SK-N-SH (cell line): ENCODE data around the gene CHST12. TPM values are rescaled to one million over a fixed set of nuclear protein-coding genes. Genes with fewer than 3 reads are reported as not detected.

Experiments used
- CTCF ChIA-PET: fragments of 300-600, 350-600 bp; formaldehyde crosslinking; extraction: SDS; loops from one replicate; lab custom pipeline; 2021; lab: Yijun Ruan, JAX
- POLR2A ChIA-PET: fragments of 350-600 bp; sonication (Branson Sonifier 250); formaldehyde crosslinking; extraction: SDS; loops from one replicate; lab custom pipeline; 2020; ENCODE audit warnings: antibody characterized with exemption, inconsistent platforms; lab: Yijun Ruan, JAX
- DNase-seq: peaks from one replicate; pipeline ENCODE4 v3.0.0; 2012
- H2AFZ ChIP-seq: fragments of 200-600 bp; sonication (generic); 2 replicates; pipeline ENCODE4 v1.8.1; 2016; ENCODE audit warnings: antibody characterized with exemption, mild to moderate bottlenecking, low read depth
- H3F3A ChIP-seq: fragments of 200-600 bp; sonication (generic); replicated peaks from 2 replicates; pipeline ENCODE3; 2016; ENCODE audit warnings: antibody characterized with exemption, mild to moderate bottlenecking; ENCODE audit not compliant: insufficient read depth
- H3K27ac ChIP-seq, 2 experiments: fragments of 200-500 bp in 1 of 2; fragments of 200-600 bp in 1 of 2; sonication (Bioruptor generic) in 1 of 2; sonication (generic), shearing (Covaris generic) in 1 of 2; 2 replicates each; pipeline versions ENCODE4 v1.5.1 to v1.6.1; 2014 to 2016; ENCODE audit warnings: low read depth in 2 of 2, inconsistent platforms in 1 of 2, low read length in 1 of 2, mild to moderate bottlenecking in 1 of 2, mixed read lengths in 1 of 2
- H3K27me3 ChIP-seq: fragments of 200-600 bp; sonication (generic), shearing (Covaris generic); 2 replicates; pipeline ENCODE4 v1.6.1; 2016; ENCODE audit warnings: mixed run types; ENCODE audit not compliant: insufficient read depth
- H3K36me3 ChIP-seq, 2 experiments: fragments of 200-500 bp in 1 of 2; fragments of 200-600 bp in 1 of 2; sonication (Bioruptor generic) in 1 of 2; sonication (generic) in 1 of 2; replicated peaks in 1 of 2; 2 replicates each; pipeline versions ENCODE3 to v1.5.1; 2014 to 2016; ENCODE audit warnings: low read length in 1 of 2, mild to moderate bottlenecking in 1 of 2; ENCODE audit not compliant: insufficient read depth in 2 of 2, control insufficient read depth in 1 of 2
- H3K4me1 ChIP-seq, 2 experiments: fragments of 200-500 bp in 1 of 2; fragments of 200-600 bp in 1 of 2; sonication (Bioruptor generic) in 1 of 2; sonication (generic), shearing (Covaris generic) in 1 of 2; 2 replicates each; pipeline versions ENCODE4 v1.5.1 to v1.6.1; 2014 to 2016; ENCODE audit warnings: low read depth in 1 of 2, low read length in 1 of 2, mixed run types in 1 of 2; ENCODE audit not compliant: insufficient read depth in 2 of 2, control insufficient read depth in 1 of 2
- H3K4me2 ChIP-seq: fragments of 200-600 bp; sonication (generic), shearing (Covaris generic); 2 replicates; pipeline ENCODE4 v1.6.1; 2017; ENCODE audit warnings: mixed run types
- H3K4me3 ChIP-seq, 2 experiments: fragments of 200-500 bp in 1 of 2; fragments of 200-600 bp in 1 of 2; sonication (Bioruptor generic) in 1 of 2; sonication (generic), shearing (Covaris generic) in 1 of 2; 2 replicates each; pipeline versions ENCODE4 v1.5.1 to v1.8.1; 2014 to 2016; ENCODE audit warnings: low read depth in 2 of 2, inconsistent platforms in 1 of 2, low read length in 1 of 2, mild to moderate bottlenecking in 1 of 2, mixed read lengths in 1 of 2, moderate library complexity in 1 of 2
- H3K79me2 ChIP-seq: fragments of 200-600 bp; sonication (generic); 2 replicates; pipeline ENCODE4 v1.8.1; 2017; ENCODE audit warnings: mild to moderate bottlenecking; ENCODE audit not compliant: insufficient read depth
- H3K9ac ChIP-seq: fragments of 200-600 bp; sonication (generic); 2 replicates; pipeline ENCODE4 v1.6.1; 2017; ENCODE audit warnings: mixed run types
- H3K9me2 ChIP-seq: fragments of 200-600 bp; sonication (generic); 2 replicates; pipeline ENCODE4 v1.6.1; 2017; ENCODE audit warnings: mixed run types
- H3K9me3 ChIP-seq: fragments of 200-600 bp; sonication (generic); 2 replicates; pipeline ENCODE4 v1.6.1; 2017; ENCODE audit warnings: mixed run types, mild to moderate bottlenecking, moderate library complexity
- H4K20me1 ChIP-seq: fragments of 200-600 bp; sonication (generic); 2 replicates; pipeline ENCODE4 v1.6.1; 2017; ENCODE audit warnings: mild to moderate bottlenecking, mixed run types; ENCODE audit not compliant: insufficient read depth
- ELF1 ChIP-seq: IDR thresholded peaks from 2 replicates; pipeline ENCODE4 v1.4.0; 2012
- EZH2phosphoT487 ChIP-seq: fragments of 200-600 bp; sonication (generic); IDR thresholded peaks from 2 replicates; pipeline ENCODE4 v1.6.1; 2017; ENCODE audit warnings: low read depth, mixed run types, mild to moderate bottlenecking, antibody characterized with exemption, moderate library complexity, borderline replicate concordance
- GABPA ChIP-seq: IDR thresholded peaks from 2 replicates; pipeline ENCODE4 v1.4.0; 2012; ENCODE audit warnings: low read depth, mild to moderate bottlenecking
- GATA2 ChIP-seq: sonication (generic); formaldehyde crosslinking; IDR thresholded peaks from 2 replicates; pipeline ENCODE4 v1.5.0; 2020; ENCODE audit warnings: mild to moderate bottlenecking, missing genetic modification reagents
- IRF3 ChIP-seq: fragments of 150-350 bp; IDR thresholded peaks from 2 replicates; pipeline ENCODE4 v1.6.1; 2016; ENCODE audit warnings: mild to moderate bottlenecking, low read depth, low read length
- MEF2A ChIP-seq: IDR thresholded peaks from 2 replicates; pipeline ENCODE4 v1.4.0; 2012; ENCODE audit warnings: low read depth, borderline replicate concordance
- NFIC ChIP-seq: IDR thresholded peaks from 2 replicates; pipeline ENCODE4 v1.4.0; 2012; ENCODE audit warnings: borderline replicate concordance
- SMC3 ChIP-seq: IDR thresholded peaks from 2 replicates; pipeline ENCODE4 v1.6.1; 2012; ENCODE audit warnings: low read depth, low read length, improper control_type of control experiment
- TEAD4 ChIP-seq: IDR thresholded peaks from 2 replicates; pipeline ENCODE4 v1.4.0; 2012; ENCODE audit warnings: mild to moderate bottlenecking, borderline replicate concordance; ENCODE audit not compliant: insufficient read depth
- WGBS: methylation state at CpG from one replicate; pipeline ENCODE4 v1.1.6; 2017; ENCODE audit warnings: low lambda C conversion rate; 5-methylcytosine and 5-hydroxymethylcytosine counted together
- polyA plus RNA-seq, 3 experiments: library from polyadenylated mRNA; depleted of rRNA; stranded (reverse); fragments of >200 nt; gene quantifications; 2 replicates each; pipeline ENCODE4 v1.2.3, GENCODE V29; 2012
- TF ChIP-seq, protein P1 (sequence below): fragments of 200-600 bp; sonication (generic); IDR thresholded peaks from 2 replicates; pipeline ENCODE4 v1.6.1; 2017; ENCODE audit warnings: antibody characterized with exemption, mild to moderate bottlenecking, moderate library complexity
- TF ChIP-seq, protein P2 (sequence below): IDR thresholded peaks from 2 replicates; pipeline ENCODE4 v1.4.0; 2012; ENCODE audit warnings: low read depth, borderline replicate concordance
- TF ChIP-seq, protein P3 (sequence below): IDR thresholded peaks from 2 replicates; pipeline ENCODE4 v1.6.1; 2012; ENCODE audit warnings: mild to moderate bottlenecking, low read depth, low read length, moderate library complexity

Gene CHST12
- polyA plus RNA-seq, 1 of the 3 experiments (the other 2 are of a cell fraction), result 32.7 TPM

DNA sequence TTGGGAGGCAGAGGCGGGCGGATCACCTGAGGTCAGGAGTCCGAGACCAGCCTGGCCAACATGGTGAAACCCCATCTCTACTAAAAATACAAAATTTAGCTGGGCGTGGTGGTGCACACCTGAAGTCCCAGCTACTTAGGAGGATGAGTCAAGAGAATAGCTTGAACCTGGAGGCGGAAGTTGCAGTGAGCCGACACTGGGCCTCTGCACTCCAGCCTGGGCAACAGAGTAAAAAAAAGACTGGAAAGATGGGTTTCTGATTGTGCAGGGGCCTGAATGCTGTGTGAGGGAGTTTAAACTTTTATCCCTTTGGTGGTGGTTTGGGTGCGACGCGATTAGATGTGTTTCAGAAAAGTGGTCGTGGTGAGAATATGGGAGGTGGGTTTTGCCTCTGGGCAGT is 1.8 kb downstream of the CHST12 start:
- Histone ChIP-seq H3K9me2 (no peaks in the 10 kb centered on the region), H3K9me3 (no peaks in the 10 kb centered on the region), H3K9ac (no peak overlapping the region), H3K27me3 (no peaks in the 10 kb centered on the region), H3K79me2 (peaks cover 40% of the 10 kb centered on the region), H4K20me1 (peaks cover 10% of the 10 kb centered on the region; the same call in 1 of the 2 replicates), H3K4me1 (peaks cover 5 to 41% of the 10 kb centered on the region in 2 experiments; a peak in 2 of 4 replicates), H2AFZ (no peak overlapping the region)
- WGBS, result 97% methylated on average over 10 of the region's 10 CpGs
- ChIA-PET POLR2A (no interaction called here), CTCF (interaction anchor here (0.8 to 4.9 kb wide), 7 partner anchors 21 to 266 kb away, joined by 3 to 23 read pairs (median 7); no protein-coding TSS in a partner anchor)
- TF ChIP-seq, protein P1, sequence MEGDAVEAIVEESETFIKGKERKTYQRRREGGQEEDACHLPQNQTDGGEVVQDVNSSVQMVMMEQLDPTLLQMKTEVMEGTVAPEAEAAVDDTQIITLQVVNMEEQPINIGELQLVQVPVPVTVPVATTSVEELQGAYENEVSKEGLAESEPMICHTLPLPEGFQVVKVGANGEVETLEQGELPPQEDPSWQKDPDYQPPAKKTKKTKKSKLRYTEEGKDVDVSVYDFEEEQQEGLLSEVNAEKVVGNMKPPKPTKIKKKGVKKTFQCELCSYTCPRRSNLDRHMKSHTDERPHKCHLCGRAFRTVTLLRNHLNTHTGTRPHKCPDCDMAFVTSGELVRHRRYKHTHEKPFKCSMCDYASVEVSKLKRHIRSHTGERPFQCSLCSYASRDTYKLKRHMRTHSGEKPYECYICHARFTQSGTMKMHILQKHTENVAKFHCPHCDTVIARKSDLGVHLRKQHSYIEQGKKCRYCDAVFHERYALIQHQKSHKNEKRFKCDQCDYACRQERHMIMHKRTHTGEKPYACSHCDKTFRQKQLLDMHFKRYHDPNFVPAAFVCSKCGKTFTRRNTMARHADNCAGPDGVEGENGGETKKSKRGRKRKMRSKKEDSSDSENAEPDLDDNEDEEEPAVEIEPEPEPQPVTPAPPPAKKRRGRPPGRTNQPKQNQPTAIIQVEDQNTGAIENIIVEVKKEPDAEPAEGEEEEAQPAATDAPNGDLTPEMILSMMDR, result no peak
- TF ChIP-seq SMC3 (no peak), NFIC (no peak), GATA2 (CRISPR knock-in tag) (no peak), GABPA (no peak), IRF3 (no peak), TEAD4 (no peak), EZH2phosphoT487 (no peak), ELF1 (no peak), MEF2A (no peak)
- TF ChIP-seq, protein P2, sequence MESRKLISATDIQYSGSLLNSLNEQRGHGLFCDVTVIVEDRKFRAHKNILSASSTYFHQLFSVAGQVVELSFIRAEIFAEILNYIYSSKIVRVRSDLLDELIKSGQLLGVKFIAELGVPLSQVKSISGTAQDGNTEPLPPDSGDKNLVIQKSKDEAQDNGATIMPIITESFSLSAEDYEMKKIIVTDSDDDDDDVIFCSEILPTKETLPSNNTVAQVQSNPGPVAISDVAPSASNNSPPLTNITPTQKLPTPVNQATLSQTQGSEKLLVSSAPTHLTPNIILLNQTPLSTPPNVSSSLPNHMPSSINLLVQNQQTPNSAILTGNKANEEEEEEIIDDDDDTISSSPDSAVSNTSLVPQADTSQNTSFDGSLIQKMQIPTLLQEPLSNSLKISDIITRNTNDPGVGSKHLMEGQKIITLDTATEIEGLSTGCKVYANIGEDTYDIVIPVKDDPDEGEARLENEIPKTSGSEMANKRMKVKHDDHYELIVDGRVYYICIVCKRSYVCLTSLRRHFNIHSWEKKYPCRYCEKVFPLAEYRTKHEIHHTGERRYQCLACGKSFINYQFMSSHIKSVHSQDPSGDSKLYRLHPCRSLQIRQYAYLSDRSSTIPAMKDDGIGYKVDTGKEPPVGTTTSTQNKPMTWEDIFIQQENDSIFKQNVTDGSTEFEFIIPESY, result no peak
- TF ChIP-seq, protein P3, sequence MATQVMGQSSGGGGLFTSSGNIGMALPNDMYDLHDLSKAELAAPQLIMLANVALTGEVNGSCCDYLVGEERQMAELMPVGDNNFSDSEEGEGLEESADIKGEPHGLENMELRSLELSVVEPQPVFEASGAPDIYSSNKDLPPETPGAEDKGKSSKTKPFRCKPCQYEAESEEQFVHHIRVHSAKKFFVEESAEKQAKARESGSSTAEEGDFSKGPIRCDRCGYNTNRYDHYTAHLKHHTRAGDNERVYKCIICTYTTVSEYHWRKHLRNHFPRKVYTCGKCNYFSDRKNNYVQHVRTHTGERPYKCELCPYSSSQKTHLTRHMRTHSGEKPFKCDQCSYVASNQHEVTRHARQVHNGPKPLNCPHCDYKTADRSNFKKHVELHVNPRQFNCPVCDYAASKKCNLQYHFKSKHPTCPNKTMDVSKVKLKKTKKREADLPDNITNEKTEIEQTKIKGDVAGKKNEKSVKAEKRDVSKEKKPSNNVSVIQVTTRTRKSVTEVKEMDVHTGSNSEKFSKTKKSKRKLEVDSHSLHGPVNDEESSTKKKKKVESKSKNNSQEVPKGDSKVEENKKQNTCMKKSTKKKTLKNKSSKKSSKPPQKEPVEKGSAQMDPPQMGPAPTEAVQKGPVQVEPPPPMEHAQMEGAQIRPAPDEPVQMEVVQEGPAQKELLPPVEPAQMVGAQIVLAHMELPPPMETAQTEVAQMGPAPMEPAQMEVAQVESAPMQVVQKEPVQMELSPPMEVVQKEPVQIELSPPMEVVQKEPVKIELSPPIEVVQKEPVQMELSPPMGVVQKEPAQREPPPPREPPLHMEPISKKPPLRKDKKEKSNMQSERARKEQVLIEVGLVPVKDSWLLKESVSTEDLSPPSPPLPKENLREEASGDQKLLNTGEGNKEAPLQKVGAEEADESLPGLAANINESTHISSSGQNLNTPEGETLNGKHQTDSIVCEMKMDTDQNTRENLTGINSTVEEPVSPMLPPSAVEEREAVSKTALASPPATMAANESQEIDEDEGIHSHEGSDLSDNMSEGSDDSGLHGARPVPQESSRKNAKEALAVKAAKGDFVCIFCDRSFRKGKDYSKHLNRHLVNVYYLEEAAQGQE, result no peak
- TF ChIP-seq, all 33 proteins: peak for 0
- H3K36me3 ChIP-seq, result no peaks in the 10 kb centered on the region
- peaks cover 27% of the 10 kb centered on the region for H3F3A ChIP-seq
- 0 out of 2 replicates have a peak overlapping the region, but pooled peaks have one; percentile 93 for H3K4me2 ChIP-seq
- DNase-seq, result no peak
- no peak overlapping the region for H3K27ac ChIP-seq
- peak overlapping the region in 1 of 2 experiments; percentile 76; a peak in 1 of 4 replicates for H3K4me3 ChIP-seq
